Measurements from ENCODE around the gene CLMP. TPM values are rescaled to one million over a fixed set of nuclear protein-coding genes. Genes with fewer than 3 reads are reported as not detected.
"Not testable (repeated sequence)": the region's sequence is repeated elsewhere in the genome, so short reads cannot be mapped to it uniquely, and the experiment has no call there.

The CLMP gene
- total RNA-seq, 1 experiment from 2014 or later, result 29.1 TPM

- peak; percentile 31 for DNase-seq (ENCODE audit: low read depth)
These were observed 22.8 kb upstream of the CLMP start for GRCh38 chr11:123217897-123218296.

GRCh38 chr11:123216249-123216648 is 21.2 kb upstream of the CLMP start:
- DNase-seq (ENCODE audit: low read depth), result no peak

DNA sequence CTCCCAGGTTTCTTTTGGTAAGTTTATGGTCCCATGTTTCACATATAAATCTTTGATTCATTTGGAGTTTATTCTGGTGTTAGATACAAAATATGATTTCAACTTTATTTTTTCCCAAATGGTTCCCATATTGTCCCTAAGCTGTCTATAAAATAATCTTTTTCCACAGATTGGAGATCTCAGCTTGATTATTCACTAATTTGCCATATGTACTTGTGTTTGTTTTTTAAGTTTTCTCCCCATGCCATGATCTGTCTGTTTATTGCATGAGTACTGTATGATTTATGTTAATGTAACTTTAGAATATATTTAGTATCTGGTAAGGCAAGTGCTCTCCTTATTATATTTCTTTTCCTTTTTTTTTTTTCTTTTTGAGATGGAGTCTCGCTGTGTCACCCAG is 19.9 kb upstream of the CLMP start:
- DNase-seq (ENCODE audit: low read depth), result no peak

DNA sequence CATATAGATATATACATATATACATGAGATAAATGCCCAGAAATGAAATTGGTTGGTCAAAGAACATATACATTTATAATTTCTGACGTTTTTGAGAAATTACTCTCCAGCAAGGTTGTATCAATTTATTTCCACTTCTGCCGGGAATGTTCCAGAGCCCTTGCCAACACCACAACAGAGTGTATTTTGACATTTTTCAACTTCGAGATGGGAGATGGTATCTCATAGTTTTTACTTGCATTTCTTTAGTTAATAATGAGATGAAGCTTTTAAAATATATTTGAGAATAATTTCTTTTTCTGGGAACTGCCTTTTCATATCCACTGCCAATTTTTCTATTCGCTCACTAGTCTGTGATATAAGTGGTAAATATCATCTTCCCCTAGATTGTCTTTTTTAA is 19.3 kb upstream of the CLMP start:
- no peak for DNase-seq (ENCODE audit: low read depth)

- no peak for DNase-seq (ENCODE audit: low read depth)
These were observed 18.3 kb upstream of the CLMP start for GRCh38 chr11:123213307-123213771.

GRCh38 chr11:123212406-123212805 is 17.4 kb upstream of the CLMP start:
- no peak for DNase-seq (ENCODE audit: low read depth)

- peak; percentile 17 for DNase-seq (ENCODE audit: low read depth)
These were observed 16.9 kb upstream of the CLMP start for GRCh38 chr11:123211981-123212380.

GRCh38 chr11:123211149-123211852 is 16.3 kb upstream of the CLMP start:
- DNase-seq (ENCODE audit: low read depth), result no peak

- no peak for DNase-seq (ENCODE audit: low read depth)
These were observed 14.5 kb upstream of the CLMP start for GRCh38 chr11:123209591-123209990.

DNA sequence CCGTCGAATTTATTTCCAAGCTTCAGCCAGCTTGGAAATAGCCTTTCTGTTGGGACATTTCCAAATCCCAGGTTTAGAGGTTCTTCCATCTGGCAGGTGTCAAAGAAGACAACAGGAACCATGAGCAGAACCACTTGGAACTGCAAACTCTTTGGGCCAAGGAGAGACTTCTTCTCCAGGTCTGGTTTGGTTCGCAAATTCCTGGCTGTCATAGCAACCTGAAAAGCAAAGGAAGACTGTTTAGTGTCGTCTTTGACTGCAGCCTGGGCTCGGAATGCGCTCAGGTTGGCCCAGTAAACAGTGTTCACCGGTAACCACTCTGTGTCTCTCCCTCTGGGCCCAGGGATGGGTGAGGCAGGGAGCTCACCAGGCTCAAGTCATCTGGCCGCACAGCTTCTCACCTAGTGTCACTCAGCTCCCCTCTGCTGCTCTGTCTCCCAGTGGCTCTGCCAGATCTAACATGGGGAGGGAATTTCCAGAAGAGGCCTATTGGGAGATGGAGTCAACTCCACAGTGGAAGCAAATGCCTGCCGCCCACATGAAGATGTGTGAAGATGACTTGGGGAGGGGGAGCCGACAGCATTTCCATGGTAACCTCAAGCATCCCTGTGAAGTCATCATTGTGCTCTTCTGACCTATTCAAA is 11.9 kb upstream of the CLMP start:
- no peak for DNase-seq (ENCODE audit: low read depth)

- not testable (repeated sequence) for DNase-seq (ENCODE audit: low read depth)
These were observed 11.0 kb upstream of the CLMP start for GRCh38 chr11:123206055-123206454.

DNA sequence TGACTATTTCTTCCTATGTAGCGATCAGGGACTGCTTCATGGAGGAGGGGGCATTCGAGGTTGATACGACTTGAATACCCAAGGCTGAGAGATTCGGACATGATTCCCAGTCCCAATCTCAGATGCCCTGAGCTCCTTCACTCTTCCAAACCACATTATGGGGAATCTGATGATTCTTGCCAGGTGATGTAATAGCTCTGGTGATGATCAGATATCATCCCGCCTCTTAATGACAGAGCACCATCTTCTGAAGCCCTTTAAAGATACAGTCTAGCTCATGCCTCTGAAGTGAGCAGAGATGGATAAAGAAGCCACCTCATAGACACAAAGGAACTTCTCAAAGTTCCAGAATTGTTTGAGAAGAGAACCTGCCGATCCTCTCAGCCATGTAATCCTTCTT is 8.9 kb upstream of the CLMP start:
- DNase-seq (ENCODE audit: low read depth), result no peak

- DNase-seq (ENCODE audit: low read depth), result no peak
These were observed 8.4 kb upstream of the CLMP start for GRCh38 chr11:123203471-123203870.

- DNase-seq (ENCODE audit: low read depth), result no peak
These were observed 7.4 kb upstream of the CLMP start for GRCh38 chr11:123202155-123203151.

DNA sequence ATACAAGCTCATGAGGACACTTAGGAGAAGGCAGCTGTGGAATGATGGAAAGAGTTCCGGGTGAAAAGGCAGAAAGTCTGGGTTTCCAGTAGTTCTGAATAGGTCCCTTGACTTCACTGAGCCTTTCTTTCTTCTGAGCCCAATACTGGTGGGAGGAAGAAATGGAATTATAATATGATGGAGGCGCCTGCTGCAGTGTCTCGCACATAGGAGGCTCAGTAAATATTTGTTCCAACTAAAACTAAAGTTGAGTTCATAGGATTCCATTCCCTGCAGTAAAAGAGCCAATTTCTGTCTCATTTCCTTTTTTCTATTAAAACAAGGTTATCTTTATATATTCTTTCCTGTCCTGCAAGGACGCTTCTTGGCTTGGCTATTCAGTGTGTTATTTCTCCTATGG is 5.2 kb upstream of the CLMP start:
- no peak for DNase-seq (ENCODE audit: low read depth)

DNA sequence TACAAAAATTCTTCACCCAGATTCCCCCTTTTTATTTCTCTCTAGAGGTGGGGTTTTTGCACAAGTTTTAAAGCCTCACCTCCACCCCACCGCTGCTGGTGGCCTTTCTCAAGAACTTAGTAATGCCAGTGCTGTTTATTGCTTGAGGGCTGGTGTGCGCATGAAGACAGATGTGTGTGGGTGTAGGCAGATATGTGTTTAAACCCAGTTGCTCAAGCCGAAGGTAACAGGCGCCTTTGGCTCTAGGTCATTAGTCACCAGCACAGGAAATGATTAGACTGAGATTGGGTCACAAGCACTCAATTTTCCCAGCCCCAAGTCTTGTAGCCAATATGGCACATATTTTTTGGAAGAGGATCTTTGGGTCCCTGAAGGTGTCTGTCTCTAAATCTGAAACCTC is 2.7 kb upstream of the CLMP start:
- DNase-seq (ENCODE audit: low read depth), result peak; percentile 88

- no peak for DNase-seq (ENCODE audit: low read depth)
These were observed 1.1 kb upstream of the CLMP start for GRCh38 chr11:123196060-123196714.

GRCh38 chr11:123194337-123195187 is 486 bp downstream of the CLMP start:
- peak; percentile 53 for DNase-seq (ENCODE audit: low read depth)

GRCh38 chr11:123193742-123194141 is 1.3 kb downstream of the CLMP start:
- no peak for DNase-seq (ENCODE audit: low read depth)

- DNase-seq (ENCODE audit: low read depth), result no peak
These were observed 3.1 kb downstream of the CLMP start for GRCh38 chr11:123191939-123192338.

- DNase-seq (ENCODE audit: low read depth), result no peak
These were observed 4.5 kb downstream of the CLMP start for GRCh38 chr11:123190518-123190917.

Measured in Daoy (cell line).